ENCODE measurements around the gene ABHD18.
"Not testable (repeated sequence)": the region's sequence is repeated elsewhere in the genome, so short reads cannot be mapped to it uniquely, and the experiment has no call there.

Gene ABHD18

GRCh38 chr4:128029907-128030306 lies 64.7 kb downstream of the ABHD18 start (continued):
- TF ChIP-seq CSRNP3 (CRISPR knock-in tag; IDR thresholded peaks at IDR 0.05) = no peak
- TF ChIP-seq PPARA (CRISPR knock-in tag; IDR thresholded peaks at IDR 0.05; ENCODE audit: borderline replicate concordance) = no peak

GRCh38 chr4:128031756-128032384 lies 66.7 kb downstream of the ABHD18 start:
- no peak for ATAC-seq
- TF ChIP-seq RARB (CRISPR knock-in tag; IDR thresholded peaks at IDR 0.05) (no peak), ISL1 (CRISPR knock-in tag; IDR thresholded peaks at IDR 0.05) (no peak), ZFP30 (CRISPR knock-in tag; IDR thresholded peaks at IDR 0.05) (no peak), BACH2 (CRISPR knock-in tag; IDR thresholded peaks at IDR 0.05; ENCODE audit: borderline replicate concordance) (no peak), ARNTL (CRISPR knock-in tag; IDR thresholded peaks at IDR 0.05; ENCODE audit: borderline replicate concordance, low read depth) (no peak), ZNF70 (CRISPR knock-in tag; IDR thresholded peaks at IDR 0.05) (no peak), TOX (CRISPR knock-in tag; IDR thresholded peaks at IDR 0.05; ENCODE audit: borderline replicate concordance) (no peak), PATZ1 (CRISPR knock-in tag; IDR thresholded peaks at IDR 0.05; ENCODE audit: borderline replicate concordance) (no peak), ZFP3 (CRISPR knock-in tag; IDR thresholded peaks at IDR 0.05) (no peak), TSHZ2 (CRISPR knock-in tag; IDR thresholded peaks at IDR 0.05) (no peak), SNAI2 (CRISPR knock-in tag; IDR thresholded peaks at IDR 0.05) (no peak), CSDC2 (CRISPR knock-in tag; IDR thresholded peaks at IDR 0.05) (no peak), ESRRG (CRISPR knock-in tag; IDR thresholded peaks at IDR 0.05) (no peak), TCF4 (CRISPR knock-in tag; IDR thresholded peaks at IDR 0.05; ENCODE audit: borderline replicate concordance) (no peak), OSR1 (CRISPR knock-in tag; IDR thresholded peaks at IDR 0.05) (no peak), PPARA (CRISPR knock-in tag; IDR thresholded peaks at IDR 0.05; ENCODE audit: borderline replicate concordance) (no peak), ZNF565 (CRISPR knock-in tag; conservative IDR thresholded peaks at IDR 0.05; ENCODE audit: low read depth) (no peak)

GRCh38 chr4:128039568-128039967 lies 74.4 kb downstream of the ABHD18 start:
- no peak for ATAC-seq
- no peak for TF ChIP-seq CREB5 (CRISPR knock-in tag; IDR thresholded peaks at IDR 0.05; ENCODE audit: low read depth)
- no peak for TF ChIP-seq TOX (CRISPR knock-in tag; IDR thresholded peaks at IDR 0.05; ENCODE audit: borderline replicate concordance)
- TF ChIP-seq ZNF565 (CRISPR knock-in tag; conservative IDR thresholded peaks at IDR 0.05; ENCODE audit: low read depth) = no peak
- TF ChIP-seq ZC3H10 (CRISPR knock-in tag; IDR thresholded peaks at IDR 0.05) = no peak
- TF ChIP-seq CSRNP3 (CRISPR knock-in tag; IDR thresholded peaks at IDR 0.05) = no peak
- TF ChIP-seq ZNF70 (CRISPR knock-in tag; IDR thresholded peaks at IDR 0.05) = no peak
- no peak for TF ChIP-seq SNAI2 (CRISPR knock-in tag; IDR thresholded peaks at IDR 0.05)
- no peak for TF ChIP-seq TSHZ2 (CRISPR knock-in tag; IDR thresholded peaks at IDR 0.05)
- no peak for TF ChIP-seq ESRRG (CRISPR knock-in tag; IDR thresholded peaks at IDR 0.05)
- TF ChIP-seq ISL1 (CRISPR knock-in tag; IDR thresholded peaks at IDR 0.05) = no peak
- no peak for TF ChIP-seq CSDC2 (CRISPR knock-in tag; IDR thresholded peaks at IDR 0.05)
- no peak for TF ChIP-seq ZNF8 (CRISPR knock-in tag; IDR thresholded peaks at IDR 0.05)
- no peak for TF ChIP-seq BACH2 (CRISPR knock-in tag; IDR thresholded peaks at IDR 0.05; ENCODE audit: borderline replicate concordance)
- no peak for TF ChIP-seq PPARA (CRISPR knock-in tag; IDR thresholded peaks at IDR 0.05; ENCODE audit: borderline replicate concordance)
- no peak for TF ChIP-seq OSR1 (CRISPR knock-in tag; IDR thresholded peaks at IDR 0.05)
- TF ChIP-seq TCF4 (CRISPR knock-in tag; IDR thresholded peaks at IDR 0.05; ENCODE audit: borderline replicate concordance) = no peak

- not testable (repeated sequence) for ATAC-seq
These were observed 81.8 kb downstream of the ABHD18 start for GRCh38 chr4:128047019-128047418.

- ATAC-seq = not testable (repeated sequence)
These were observed 82.3 kb downstream of the ABHD18 start for GRCh38 chr4:128047514-128047913.

- ATAC-seq = not testable (repeated sequence)
These were observed 86.0 kb downstream of the ABHD18 start for GRCh38 chr4:128051229-128051628.
